Stimulated activated CD8-positive, alpha-beta memory T cell treated with anti-CD3 and anti-CD28 coated beads, Interleukin-7, amount 100 ng/mL, for 1 hour (primary cell): ENCODE measurements around the gene PSMD8.
"Not testable (repeated sequence)": the region's sequence is repeated elsewhere in the genome, so short reads cannot be mapped to it uniquely, and the experiment has no call there.

ENCODE experiments used
- DNase-seq, 2 donors: peaks; one replicate each; pipeline ENCODE4 v3.0.0-alpha.2; 2020; ENCODE audit warnings: low read depth in 2 of 2

The PSMD8 gene

GRCh38 chr19:38362076-38362945 is 12.1 kb upstream of the PSMD8 start:
- peak; percentile 37 to 42 for DNase-seq

DNA sequence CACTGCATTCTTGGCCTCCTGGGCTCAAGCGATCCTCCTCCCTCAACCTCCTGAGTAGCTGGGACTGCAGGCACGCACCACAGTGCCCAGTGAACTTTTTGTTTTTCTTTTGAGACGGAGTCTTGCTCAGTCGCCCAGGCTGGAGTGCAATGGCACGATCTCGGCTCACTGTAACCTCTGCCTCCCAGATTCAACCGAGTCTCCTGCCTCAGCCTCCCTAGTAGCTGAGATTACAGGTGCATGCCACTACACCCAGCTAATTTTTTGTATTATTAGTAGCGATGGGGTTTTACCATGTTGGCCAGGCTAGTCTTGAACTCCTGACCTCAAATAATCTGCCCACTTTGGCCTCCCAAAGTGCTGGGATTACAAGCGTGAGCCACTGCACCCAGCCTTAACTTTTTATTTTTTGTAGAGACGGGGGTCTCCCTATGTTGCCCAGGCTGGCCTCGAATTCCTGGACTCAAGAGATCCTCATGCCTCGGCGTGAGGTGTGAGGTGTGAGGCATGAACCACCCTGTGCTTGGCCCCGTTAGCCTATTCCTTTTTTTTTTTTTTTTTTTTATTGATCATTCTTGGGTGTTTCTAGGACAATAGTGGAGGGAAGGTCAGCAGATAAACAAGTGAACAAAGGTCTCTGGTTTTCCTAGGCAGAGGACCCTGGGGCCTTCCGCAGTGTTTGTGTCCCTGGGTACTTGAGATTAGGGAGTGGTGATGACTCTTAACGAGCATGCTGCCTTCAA is 11.3 kb upstream of the PSMD8 start:
- DNase-seq, result not testable (repeated sequence)

DNA sequence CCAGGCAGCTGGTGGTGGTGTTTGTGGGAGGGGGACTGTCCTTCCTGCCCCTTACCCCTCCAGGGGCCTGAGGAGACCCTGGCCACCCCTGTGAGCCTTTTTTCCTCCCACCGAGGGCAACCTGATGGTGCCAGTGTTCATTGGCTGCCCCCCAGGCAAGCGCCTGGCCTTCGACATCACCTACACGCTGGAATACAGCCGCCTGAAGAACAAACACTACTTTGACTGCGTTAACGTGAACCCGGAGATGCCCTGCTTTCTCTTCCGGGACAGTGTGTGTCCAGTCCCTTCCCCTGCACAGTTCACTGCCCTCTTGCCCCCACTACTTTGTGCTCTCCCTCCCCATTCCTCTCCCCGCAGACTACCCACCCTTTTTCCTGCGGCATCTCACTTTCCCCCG is 7.3 kb upstream of the PSMD8 start:
- DNase-seq, result no peak

DNA sequence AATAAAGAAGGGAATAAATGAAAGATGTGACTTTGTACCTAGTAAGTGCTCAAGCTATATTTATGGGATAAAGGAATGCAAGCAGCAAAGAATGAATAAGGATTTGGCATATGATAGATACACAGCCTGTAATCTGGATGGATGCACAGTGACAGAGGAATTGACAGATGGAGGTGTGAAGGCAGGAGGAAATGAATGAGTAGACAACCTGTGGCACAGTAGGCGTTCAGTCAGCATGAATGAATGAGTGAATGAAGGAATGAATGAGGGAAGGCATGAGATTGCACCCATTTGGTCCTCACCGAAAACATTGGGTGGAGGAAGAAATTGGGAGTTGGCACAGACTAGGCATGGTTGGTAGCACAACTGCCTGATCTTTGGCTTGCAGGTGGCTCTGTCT is 4.8 kb upstream of the PSMD8 start:
- DNase-seq, result no peak

DNA sequence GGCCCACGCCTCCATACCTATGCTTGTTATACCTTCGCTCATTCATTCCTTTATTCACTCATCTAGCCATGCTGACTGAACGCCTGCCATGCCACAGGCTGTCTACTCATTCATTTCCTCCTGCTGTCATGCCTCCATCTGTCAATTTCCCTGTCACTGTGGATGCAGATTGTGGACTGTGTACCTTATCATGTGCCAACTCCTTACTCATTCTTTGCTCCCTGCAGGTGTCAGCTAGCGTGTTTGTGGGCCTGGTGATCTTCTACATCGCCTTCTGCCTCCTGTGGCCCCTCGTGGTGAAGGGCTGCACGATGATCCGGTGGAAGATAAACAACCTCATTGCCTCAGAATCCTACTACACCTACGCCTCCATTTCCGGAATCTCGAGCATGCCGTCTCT is 4.1 kb upstream of the PSMD8 start:
- no peak for DNase-seq

DNA sequence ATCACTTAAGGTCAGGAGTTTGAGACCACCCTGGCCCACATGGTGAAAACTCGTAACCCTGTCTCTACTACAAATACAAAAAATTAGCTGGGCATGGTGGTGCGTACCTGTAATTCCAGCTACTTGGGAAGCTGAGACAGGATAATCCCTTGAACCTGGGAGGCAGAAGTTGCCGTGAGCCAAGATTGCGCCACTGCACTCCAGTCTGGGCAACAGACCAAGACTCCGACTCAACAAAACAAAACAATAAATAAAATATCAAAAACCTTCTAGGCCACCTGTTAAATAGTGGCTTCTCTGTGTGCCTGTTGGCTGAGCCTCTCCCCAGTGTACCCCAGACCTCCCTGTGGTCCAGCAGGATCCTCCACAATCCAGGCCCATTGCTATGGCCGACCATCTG is 3.3 kb upstream of the PSMD8 start:
- no peak for DNase-seq

DNA sequence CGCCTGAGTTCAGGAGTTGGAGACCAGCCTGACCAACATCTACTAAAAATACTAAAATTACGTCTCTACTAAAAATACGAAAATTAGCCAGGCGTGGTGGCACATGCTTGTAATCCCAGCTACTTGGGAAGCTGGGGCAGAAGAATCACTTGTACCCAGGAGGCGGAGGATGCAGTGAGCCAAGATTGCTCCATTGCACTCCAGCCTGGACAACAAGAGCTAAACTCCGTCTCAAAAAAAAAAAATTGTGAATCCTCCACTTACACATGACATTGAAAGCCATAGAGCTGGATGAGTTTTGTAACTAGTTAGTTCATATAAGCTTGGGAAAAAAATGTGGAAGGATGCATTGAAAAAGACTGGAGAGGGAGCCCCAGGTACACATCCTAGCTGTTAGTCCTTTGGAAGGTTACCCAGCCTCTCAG is 452 bp upstream of the PSMD8 start:
- DNase-seq, result no peak

DNA sequence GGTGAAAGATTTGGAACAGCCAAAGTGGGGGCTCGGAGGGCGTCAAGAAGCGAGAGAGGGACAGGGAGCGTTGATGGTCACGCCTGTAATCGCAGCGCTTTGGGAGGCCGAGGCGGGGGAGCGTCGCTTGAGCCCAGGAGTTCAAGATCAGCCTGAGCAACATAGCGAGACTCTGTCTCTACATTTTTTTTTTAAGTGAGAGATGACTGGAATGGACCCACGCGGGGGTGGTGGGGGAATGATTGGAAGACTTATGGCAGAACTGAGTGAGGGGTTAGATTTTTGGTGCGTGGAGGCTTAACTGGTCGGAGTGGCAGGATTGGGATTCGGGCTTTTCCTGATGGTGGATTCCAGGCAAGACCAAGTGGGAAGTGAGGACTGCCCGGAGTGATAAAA is 725 bp downstream of the PSMD8 start:
- no peak for DNase-seq

DNA sequence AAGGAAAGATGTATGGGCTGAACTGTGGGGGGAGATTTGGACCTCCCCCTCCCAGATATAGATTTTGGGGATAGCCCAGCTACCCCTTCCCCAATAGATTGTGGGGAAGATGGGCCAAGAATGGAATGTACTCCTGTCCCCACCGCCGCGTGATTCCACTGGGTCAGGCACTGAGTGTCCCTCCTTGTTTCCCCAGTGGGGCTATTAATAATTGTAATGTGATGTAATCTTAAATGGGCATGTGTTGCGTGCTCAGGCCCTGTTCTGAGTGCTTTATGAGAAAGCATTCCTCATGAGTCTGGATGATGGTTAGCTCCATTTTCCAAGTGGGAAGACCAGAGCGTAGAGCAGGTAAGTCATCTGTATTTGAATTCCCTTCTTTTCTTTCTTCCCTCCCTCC is 1.4 kb downstream of the PSMD8 start:
- DNase-seq, result no peak

GRCh38 chr19:38376576-38376975 is 2.2 kb downstream of the PSMD8 start:
- no peak for DNase-seq

DNA sequence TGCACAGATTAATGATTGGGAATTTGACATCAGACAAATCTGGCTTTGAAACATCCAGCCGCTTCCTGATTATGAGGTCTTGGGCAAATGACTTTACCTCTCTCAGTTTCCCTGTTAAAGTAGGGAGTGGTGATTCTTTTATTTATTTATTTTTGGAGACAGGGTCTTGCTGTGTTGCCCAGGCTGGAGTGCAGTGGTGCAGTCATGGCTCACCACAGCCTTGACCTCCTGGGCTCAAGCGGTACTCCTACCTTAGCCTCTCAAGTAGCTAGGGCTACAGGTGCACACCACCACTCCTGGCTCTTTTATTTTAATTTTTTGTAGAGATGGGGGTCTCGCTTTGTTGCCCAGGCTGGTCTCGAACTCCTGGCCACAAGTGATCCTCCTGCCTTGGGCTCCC is 2.7 kb downstream of the PSMD8 start:
- DNase-seq, result no peak

DNA sequence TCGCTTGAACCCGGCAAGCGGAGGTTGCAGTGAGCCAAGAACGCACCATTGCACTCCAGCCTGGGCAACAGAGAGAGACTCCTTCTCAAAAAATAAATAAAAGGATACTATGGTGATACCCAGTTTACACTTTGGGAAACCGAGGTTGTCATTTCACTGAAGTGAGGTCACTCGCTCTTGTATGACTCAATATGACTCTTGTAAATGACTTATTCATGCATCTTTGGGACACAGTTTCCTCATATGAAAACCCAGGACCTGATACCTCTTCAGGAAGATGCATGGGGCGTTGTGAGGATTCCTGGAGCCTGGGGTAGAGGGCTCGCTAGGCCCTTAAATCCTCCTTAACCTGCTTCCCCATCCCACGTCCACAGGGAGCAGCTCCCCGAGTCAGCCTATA is 4.5 kb downstream of the PSMD8 start:
- DNase-seq, result no peak

DNA sequence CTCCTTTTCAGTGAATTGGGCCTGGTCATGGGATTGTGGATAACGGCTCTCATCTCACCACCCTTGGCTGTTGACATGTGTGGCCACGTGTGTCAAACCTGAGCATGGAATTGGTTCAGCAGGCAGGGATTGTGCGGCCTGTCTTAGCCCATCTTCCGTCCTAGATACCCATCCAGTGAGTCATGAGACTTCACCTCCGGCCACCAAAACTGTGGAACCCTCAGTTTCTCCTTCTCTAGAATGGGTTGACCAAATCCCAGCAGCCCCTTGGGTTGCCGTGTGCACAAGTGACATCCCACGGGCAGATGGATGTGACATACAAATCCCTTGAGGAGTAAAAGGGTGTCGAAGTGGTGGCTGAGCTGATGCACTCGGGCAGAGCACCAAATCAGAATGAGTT is 6.8 kb downstream of the PSMD8 start:
- DNase-seq, result no peak

- no peak for DNase-seq
These were observed 8.8 kb downstream of the PSMD8 start for GRCh38 chr19:38383184-38383583.

- DNase-seq, result no peak
These were observed 9.4 kb downstream of the PSMD8 start for GRCh38 chr19:38383743-38384142.

- DNase-seq, result no peak
These were observed 10.0 kb downstream of the PSMD8 start for GRCh38 chr19:38384209-38385027.

DNA sequence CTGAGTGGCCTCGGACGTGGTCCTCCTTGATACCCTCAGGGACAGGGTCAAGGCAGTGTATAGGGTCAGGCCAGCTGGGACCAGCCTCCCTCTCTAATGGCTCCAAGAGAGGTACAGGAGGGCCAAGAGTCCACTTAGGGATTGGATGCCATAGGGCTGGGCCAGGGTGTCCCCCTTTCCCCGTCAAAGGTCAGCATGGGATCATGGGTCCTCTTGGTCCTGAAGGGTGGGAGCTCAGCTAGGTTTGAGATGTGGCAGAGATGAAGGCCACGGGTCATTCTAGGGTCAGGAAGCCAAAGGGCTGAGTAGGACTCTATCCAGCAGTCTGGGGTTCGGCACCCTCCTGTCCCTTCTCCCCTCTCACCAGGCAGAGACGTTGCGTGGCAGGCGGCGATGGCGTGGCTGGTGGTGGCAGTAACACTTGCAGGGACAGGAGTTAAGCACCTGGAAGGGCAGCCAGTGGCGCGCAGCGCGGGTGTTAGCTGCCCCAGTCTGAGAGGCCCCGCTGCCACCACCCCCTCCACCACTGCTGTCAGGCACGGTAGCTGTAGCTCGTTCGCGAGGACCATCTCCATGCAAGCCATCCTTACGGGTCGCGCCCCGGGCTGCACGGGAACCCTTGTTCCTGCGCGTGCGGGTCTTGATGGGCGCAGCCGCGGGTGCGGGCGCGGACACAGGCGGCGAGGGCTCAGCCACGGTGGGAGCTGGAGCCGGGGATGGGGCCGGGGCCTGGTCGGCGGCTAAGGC is 10.9 kb downstream of the PSMD8 start:
- DNase-seq, result no peak

DNA sequence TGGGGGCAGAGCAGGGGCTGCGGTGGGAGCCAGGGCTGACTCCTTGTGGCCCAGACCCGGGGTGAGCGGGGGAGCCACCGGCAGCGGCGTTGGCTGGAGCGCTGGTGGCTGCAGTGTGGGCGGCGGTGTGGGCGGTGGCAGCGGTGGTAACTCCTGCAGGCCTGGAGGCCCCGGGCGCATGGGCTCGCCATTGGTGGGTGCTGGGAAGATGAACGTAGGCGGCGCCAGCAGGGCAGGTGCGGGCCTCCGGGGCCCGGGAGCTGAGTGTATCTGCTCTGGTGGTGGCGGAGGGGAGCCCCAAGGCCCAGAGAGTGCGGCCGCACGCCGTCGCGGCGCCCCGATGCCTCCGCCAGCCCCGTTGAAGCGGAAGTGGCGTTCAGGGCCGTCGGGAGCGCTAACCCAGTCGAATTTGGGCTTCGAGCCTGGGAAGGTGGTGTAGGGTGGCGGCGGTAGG is 11.5 kb downstream of the PSMD8 start:
- no peak for DNase-seq

DNA sequence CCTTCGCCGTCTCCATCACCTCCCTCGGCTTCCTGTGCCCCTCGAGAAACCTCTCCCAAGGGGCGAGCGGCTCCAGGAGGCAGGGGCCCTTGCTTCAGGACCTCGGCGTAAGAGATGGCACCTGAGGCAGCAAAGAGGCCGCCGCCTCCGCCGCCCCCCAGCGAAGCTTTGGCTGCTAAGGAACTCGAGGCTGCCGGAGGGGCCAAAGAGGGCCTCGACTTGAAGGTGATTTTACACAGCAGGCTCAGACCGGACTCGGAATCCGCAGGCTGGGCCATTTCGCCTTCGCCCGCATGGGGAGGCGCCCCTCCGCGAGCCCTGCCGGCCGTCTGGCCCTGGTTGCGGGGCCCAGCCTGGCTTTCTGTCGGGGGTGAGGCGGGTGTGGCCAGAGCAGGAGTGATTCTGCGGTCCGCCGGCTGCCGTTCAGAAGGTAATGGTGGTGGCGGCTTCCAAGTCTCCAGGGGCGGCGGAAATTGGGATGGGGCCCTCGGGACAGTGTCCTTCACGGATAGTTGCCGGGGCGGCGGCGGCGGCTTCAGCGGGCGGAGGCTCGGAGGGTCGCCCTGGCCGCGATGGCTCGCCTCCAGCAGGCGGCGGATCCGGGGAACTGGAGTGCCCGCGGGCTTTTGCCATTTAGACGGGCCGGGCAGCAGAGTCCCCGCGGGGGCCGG is 12.1 kb downstream of the PSMD8 start:
- no peak for DNase-seq

- DNase-seq, result no peak
These were observed 12.7 kb downstream of the PSMD8 start for GRCh38 chr19:38386971-38387549.
